Esophagus squamous epithelium (tissue), 4 donors: ENCODE results near the gene SIRT6.

Experiments used
- POLR2A ChIP-seq, 4 donors: fragments of 450-650 bp; IDR thresholded peaks; one replicate each; pipeline ENCODE4 v1.6.1; 2017; ENCODE audit warnings: antibody characterized with exemption in 4 of 4, mild to moderate bottlenecking in 4 of 4, moderate library complexity in 3 of 4
- TF ChIP-seq, protein P1 (sequence below), 6 experiments: fragments of 450-650 bp in 4 of 6; fragments of 200-600 bp in 2 of 6; sonication (generic) in 2 of 6; IDR thresholded peaks; one replicate each; pipeline ENCODE4 v1.5.1; 2016 to 2019; ENCODE audit warnings: antibody characterized with exemption in 6 of 6, mild to moderate bottlenecking in 4 of 6, moderate library complexity in 4 of 6

DNA sequence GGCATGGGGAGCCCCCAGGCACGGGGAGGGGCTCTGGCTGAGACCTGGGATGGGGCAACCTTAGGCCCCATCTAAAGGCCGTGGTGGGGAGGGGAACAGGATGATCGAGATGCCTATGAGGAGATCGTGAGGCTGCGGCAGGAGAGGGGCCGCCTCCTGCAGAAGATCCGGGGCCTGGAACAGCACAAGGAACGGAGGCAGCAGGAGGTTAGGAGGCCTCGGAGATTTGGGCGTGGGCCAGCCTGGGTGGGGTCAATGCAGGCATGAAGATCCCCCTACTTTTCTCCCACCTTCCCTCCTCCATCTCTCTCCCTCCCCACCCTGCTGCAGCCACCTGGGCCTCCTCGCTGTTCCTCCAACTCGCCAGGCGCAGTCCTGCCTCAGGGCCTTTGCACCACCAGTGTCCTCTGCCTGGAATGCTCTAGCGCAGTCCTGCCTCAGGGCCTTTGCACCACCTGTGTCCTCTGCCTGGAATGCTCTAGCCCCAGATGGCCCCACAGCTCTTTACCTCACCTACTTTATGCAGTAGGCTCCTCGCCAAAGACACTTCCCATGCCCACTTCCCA lies 27.9 kb upstream of the SIRT6 start:
- no peak for TF ChIP-seq POLR2A (IDR thresholded peaks at IDR 0.05)
- TF ChIP-seq, protein P1, sequence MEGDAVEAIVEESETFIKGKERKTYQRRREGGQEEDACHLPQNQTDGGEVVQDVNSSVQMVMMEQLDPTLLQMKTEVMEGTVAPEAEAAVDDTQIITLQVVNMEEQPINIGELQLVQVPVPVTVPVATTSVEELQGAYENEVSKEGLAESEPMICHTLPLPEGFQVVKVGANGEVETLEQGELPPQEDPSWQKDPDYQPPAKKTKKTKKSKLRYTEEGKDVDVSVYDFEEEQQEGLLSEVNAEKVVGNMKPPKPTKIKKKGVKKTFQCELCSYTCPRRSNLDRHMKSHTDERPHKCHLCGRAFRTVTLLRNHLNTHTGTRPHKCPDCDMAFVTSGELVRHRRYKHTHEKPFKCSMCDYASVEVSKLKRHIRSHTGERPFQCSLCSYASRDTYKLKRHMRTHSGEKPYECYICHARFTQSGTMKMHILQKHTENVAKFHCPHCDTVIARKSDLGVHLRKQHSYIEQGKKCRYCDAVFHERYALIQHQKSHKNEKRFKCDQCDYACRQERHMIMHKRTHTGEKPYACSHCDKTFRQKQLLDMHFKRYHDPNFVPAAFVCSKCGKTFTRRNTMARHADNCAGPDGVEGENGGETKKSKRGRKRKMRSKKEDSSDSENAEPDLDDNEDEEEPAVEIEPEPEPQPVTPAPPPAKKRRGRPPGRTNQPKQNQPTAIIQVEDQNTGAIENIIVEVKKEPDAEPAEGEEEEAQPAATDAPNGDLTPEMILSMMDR (IDR thresholded peaks at IDR 0.05) = no peak
